TTC549 (cell line): ENCODE measurements around the gene CYB561D2.
"Not testable (repeated sequence)": the region's sequence is repeated elsewhere in the genome, so short reads cannot be mapped to it uniquely, and the experiment has no call there.

Experiments
- FAIRE-seq: peaks from 2 replicates; lab custom pipeline; 2012; peaks lifted over from hg19 to GRCh38; lab: Jason Lieb, UNC

CYB561D2 gene, protein sequence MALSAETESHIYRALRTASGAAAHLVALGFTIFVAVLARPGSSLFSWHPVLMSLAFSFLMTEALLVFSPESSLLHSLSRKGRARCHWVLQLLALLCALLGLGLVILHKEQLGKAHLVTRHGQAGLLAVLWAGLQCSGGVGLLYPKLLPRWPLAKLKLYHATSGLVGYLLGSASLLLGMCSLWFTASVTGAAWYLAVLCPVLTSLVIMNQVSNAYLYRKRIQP

DNA sequence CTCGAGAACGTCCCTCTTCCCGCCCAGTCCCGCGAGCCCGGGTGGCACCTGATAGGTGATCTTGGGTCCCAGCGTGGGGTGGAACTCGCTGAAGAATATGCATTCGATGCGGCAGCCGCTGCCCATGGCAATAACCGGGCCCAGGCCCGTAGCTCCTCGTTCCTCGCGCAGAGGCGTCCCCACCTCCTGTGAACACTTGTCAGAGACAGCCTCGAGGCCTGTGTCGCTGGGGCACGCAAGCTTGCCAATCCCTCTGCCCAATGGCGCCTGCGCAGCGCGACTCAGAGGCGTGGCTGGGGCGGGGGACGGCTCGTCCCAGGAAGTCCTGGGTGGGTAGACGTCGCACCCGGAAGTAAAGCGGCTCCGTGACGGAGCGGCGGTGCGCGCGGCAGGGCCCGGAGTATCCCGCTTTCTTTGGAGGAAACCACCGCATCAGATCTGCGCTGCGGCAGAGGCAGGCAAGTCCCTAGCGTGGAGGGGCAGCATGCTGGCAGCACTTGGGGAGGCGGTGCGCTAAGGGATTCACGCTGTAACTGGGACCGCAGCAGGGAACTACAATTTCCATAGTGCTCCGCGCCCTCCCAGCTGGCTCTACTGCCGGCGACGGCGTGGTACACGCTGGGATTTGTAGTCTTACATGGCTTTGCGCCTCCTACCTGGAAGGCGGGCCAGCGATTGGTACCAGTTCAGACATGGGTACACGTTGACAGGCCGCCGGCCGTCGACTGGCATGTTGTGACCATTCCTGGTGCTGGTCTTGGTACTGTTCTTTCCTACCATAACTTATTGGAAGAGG lies at the start of gene CYB561D2, which contains the start of gene NPRL2:
Gene CYB561D2 (plus strand): TSS at position 336 of the 796 bp plus-strand sequence. CDS start 572 bp downstream, outside the sequence.
Gene NPRL2 (minus strand): TSS at position 249 of the 796 bp plus-strand sequence. CDS start 123 bp downstream, at position 126.
- FAIRE-seq: no peak

DNA sequence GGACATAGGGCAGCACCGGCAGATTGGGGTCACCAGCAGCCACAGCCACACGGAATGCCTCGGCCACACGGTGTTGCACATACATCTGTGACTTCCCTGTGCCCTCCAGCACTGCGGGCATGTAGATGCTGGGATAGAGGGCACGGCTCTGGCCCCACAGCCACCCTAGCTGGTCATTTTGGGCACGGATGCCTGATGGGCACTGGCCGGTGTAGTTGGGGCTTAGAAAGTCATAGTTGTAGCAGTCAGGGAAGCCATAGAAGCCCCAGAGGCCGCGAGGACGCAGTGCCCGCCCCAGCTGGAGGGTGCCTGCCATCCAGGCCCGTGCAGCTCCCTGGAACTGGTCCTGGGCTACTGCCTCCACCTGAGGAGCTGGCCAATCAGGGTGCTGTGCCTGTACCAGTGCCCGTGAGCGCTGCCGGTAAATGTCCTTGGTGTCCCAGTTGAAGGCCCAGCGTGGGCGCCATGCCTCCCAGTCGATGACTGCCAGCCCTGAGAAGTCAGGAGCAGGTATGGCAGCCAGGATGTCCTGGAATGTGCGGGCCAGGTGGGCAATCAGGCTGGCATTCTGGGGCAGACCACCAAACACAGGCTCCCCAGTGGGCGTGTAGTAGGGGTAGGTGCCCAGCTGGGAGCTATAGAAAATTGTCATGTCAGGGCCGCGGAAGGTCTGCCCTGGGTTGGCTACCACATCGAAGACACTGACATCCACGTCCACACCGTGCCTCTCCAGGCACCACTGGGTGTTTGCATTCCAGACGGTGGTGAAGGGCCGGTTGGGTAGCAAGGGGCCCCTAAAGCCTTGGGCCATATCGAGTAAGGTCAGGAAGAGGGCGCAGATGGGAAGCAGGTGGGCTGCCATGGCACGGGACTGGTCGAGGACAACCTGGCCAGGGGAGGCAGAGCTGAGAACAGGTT lies 48.3 kb upstream of the CYB561D2 start:
- no peak for FAIRE-seq

DNA sequence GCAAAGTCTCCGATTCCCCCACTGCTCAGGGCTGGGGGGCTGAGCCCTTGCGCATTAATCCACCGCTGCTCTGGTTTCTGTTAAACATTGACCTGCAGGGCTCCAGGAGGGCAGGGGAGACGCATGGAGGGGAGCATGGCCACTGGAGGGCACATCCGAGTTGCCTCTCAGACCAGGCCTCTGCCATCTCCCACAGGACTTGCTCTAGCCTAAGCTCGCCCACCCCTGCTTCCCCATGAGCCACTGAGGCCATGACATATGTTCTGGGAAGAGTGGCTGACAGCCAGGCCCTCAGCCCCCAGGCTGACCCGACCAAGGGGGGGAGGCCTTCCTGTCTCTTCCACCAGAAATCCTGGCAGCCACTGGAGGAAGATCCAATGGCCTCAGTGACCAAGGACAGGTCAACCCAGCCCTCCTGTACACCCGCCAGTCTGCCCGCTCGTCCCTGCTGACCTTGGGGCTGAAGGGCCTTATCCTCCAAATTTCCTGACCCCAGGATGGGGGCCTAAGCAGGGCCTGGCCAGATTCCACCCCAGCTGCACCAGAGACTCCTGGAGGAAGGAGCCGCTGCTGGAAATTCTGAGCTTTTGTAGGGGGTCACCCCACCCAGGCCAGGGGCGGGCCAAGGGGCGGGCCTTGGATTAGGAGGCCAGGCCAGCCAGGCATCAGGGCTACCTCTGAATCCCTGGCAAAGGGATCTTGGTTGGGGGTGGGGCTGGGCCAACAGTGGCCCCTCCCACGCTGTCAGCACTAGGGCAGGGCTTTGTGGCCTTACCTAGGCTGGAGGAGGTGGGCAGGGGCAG lies 47.4 kb upstream of the CYB561D2 start, which contains the start of gene HYAL1:
Gene HYAL1 (minus strand): TSS at position 562 of the 803 bp plus-strand sequence. CDS start 618 bp downstream, outside the sequence.
- FAIRE-seq: no peak

- FAIRE-seq: no peak
Measured at GRCh38 chr3:50304601-50305000, 46.1 kb upstream of the CYB561D2 start.

DNA sequence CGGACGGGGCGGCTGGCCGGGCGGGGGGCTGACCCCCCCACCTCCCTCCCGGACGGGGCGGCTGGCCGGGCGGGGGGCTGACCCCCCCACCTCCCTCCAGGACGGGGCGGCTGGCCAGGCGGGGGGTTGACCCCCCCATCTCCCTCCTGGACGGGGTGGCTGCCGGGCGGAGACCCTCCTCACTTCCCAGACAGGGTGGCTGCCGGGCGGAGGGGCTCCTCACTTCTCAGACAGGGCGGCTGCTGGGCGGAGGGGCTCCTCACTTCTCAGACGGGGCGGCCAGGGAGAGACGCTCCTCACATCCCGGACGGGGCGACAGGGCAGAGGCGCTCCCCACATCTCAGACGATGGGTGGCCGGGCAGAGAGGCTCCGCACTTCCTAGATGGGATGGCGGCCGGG lies 38.6 kb upstream of the CYB561D2 start:
- not testable (repeated sequence) for FAIRE-seq

- FAIRE-seq: no peak
Measured at GRCh38 chr3:50314342-50314741, 36.3 kb upstream of the CYB561D2 start.

- FAIRE-seq: no peak
Measured at GRCh38 chr3:50314816-50315215, 35.8 kb upstream of the CYB561D2 start.

GRCh38 chr3:50316657-50317242 lies 33.9 kb upstream of the CYB561D2 start:
- FAIRE-seq: no peak

DNA sequence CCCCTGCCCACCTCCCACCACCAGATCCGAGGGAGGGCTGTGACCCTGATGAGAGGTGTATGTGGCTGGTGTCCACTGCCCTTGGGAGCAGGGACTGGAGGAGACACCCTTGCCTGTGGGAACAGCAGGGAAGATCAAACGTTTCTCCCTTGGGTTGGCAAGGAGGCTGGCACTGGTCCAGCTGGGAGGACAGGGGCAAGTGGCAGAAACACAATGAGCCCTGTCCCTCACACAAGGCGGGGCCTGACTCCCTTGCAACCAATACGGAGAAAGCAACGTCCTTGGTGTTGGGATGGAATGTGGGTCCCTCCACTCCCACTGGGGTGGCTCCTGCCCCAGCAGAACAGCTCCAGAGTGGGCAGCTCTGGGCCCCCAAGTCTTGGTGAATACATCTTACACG lies 33.4 kb upstream of the CYB561D2 start:
- no peak for FAIRE-seq

- FAIRE-seq: no peak
Measured at GRCh38 chr3:50318163-50318562, 32.5 kb upstream of the CYB561D2 start.

DNA sequence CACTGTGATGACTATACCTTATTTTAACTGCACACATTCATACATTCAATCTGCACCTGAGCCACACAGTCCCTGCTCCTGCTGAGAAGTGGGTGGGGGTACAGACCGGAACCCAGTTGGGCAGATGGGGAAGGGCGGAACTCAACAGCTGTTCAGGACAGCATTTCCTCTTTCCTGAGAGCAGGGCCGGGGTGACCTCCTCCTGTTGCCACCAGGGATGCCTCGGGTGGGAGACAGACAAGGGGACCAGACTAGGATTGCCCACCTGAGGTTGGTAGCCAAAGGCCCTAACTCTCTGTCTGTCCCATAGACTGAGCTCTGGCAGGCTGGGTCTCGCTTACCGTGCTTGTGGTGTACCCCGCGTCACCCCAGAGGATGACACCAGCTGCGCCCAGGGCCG lies 32.0 kb upstream of the CYB561D2 start:
- no peak for FAIRE-seq

DNA sequence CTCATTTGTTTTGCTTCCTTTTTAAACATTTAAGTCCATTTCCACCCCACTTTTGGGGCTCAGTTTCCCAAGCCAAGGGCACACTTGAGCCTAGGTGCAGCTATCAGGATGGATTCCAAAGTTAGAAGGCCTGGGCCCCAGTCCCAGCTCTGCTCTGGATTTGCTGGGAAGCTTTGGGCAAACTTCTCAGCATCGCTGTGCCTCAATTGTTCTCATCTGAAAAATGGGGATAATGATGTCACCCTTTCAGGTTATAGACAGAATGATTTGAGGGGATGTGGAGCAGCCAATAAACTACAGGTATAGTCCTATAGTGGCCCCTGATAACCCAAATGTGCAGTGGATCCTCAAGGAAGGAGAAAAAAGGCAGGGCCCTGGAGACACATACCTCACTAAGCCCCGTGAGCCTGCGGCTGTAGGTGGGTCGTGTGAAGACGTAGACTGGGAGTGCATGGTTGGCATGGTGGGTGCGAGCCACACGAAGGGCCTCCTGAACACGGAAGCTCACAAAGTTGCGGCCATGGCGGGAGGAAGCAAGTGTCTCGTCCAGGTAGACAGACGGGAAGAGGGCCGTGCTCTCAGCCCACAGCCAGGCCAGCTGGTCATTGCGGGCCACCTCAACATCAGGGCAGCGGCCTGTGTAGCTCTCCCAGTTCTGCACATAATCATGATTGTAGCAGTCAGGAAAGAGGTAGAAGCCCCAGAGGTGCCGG lies 31.3 kb upstream of the CYB561D2 start:
- no peak for FAIRE-seq

GRCh38 chr3:50319894-50320625 lies 30.6 kb upstream of the CYB561D2 start:
- no peak for FAIRE-seq

DNA sequence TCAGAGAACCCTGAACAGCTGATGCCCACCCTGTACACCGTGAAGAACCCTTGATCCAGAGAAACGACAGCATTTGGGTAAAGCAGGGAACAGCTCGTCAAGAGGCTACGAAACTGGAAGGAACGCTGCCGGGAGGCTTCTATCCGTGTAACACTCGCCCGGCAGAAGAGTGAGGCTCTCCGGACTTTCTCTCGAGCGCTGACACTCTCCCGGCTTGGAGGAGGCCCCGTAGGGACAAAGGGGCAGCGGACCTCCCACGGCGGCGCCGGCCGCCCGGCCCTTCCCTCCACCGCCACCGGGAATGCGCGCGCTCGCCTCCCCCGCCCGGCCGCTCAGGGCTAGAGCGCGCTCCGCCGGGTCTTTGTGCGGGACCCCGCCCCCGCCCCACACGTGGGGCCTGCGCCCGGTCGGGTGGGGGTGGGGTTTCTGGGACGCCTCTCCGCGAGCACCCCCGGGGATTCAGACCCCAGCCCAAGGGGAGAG lies 29.8 kb upstream of the CYB561D2 start:
- FAIRE-seq: no peak

DNA sequence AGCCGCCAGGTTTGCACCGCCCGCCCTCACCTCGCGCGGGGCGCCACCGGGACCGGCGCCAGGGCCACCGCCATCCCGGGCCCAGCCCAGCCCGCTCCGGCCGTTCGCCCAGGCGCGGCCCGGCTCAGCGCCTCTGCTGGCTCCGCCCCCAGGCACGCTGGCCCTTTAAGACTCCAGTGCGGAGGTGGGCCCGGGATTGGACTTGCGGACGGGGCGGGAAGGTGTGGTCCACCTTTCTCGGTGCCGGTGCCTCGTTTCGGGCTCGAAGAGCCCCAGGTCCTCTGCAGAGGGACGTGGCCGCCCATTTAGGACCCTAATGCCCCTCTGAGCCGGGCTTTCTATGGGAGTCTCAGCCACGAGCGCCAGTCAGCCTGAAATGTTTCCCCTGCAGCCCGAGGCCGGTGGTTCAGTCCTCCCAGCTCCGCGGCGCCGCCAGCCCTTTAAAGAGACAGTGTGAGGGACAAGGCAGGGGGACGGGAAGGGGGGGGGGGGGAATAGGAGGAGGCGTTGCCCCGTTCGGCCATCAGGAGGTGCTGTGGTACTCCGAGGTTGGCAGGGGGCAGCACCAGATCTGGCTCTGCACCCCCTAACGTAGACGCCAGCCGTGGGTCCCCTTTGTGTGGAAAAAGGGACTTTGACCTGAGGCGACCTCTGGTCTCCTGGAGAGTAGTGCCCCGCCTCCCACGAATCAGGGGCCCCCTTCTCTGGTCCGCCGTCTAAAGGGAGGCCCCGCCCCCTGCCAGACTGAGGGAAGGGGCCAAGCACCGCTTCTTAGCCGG lies 29.1 kb upstream of the CYB561D2 start:
- FAIRE-seq: no peak

DNA sequence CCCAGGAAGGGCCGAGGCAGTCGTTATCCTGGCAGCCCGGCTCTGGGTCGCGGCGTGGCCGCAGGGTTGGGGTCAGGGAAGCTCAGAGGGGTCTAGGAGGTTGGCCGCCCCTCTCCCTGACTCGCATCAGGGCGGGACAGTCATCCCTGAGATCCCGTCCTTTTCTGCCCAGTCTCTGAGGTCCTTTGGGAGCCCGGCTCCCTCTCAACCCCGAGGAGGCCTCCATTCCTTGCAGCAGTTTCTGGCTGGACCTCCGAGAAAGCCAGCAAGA lies 28.6 kb upstream of the CYB561D2 start:
- FAIRE-seq: no peak

DNA sequence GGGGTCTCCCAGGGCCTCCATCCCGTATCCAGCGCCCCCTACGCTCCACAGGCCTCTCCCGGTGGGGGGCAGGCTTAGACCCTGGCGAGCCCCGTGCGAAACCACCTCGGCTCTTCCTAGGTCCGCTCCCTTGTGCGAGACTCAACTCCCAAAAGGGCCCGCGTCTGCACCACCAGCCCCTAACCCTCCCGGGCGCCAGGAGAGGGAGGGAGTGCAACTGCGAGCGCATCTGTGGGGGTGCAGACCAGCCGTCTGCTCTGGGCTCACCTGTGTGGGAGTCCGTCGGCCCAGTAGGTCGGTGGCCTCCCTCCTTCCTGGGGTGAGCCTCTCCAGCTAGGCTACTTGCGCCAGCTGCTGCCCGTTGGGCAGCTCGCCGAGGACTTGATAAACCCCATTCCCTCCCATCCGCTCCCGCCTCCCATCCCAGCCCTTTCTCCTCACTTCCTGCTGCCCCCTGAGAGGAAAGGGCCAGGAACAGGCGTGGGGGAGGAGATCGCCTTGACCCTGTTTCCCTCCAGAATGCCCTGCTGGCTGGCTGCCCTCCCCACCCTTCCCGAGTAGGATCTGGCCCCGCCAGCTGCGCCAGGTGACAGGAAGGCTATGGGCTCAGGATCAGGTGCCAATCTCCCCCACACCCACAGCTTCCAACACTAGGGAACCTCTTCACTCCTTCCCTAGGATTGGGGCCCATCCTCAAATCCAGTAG lies 28.1 kb upstream of the CYB561D2 start, which contains the start of gene HYAL2:
Gene HYAL2 (minus strand): TSS at position 360 of the 706 bp plus-strand sequence. CDS start 2,256 bp downstream, outside the sequence.
- no peak for FAIRE-seq

DNA sequence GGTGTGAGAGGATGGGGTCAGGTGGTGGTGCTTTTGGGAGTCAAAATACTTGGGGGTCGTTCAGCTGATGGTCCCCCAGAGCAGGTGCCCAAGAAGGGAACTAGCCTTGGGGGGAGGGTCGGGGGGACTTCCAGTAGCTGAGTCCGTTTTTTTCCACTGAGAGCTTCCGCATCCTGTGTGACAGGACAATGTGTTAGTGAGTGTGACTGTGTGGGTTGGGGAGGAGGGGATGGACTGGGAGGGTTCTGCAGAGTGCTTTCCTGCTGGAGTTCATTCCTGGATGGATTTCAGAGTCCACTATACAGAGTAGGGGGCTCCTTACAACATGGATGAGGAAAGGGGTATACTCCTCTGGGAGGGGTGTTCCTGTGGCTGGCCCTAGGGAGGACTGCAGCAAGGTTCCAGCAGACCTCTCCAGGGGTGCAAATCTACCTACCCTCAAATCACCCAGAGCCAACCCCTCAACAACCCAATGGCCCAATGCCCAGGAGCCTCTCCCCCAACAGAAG lies 27.5 kb upstream of the CYB561D2 start:
- FAIRE-seq: no peak
